Large intestine (tissue), 3 donors: ENCODE data around the gene TST. TPM values are rescaled to one million over a fixed set of nuclear protein-coding genes. Genes with fewer than 3 reads are reported as not detected.

ENCODE experiments used
- DNase-seq, 2 donors: peaks; one replicate each; pipeline versions ENCODE4 v3.0.0 to v3.0.0-alpha.2; 2013
- H3K27ac ChIP-seq: one replicate; pipeline ENCODE4 v1.5.1; 2013; ENCODE audit warnings: low read length
- H3K27me3 ChIP-seq: 2 replicates; pipeline ENCODE4 v1.6.1; 2013; ENCODE audit warnings: low read length; ENCODE audit not compliant: control insufficient read depth, insufficient read depth
- H3K36me3 ChIP-seq: 2 replicates; pipeline ENCODE4 v1.6.1; 2013; ENCODE audit warnings: low read length; ENCODE audit not compliant: control insufficient read depth, insufficient read depth
- H3K4me1 ChIP-seq: one replicate; pipeline ENCODE4 v1.6.1; 2013; ENCODE audit warnings: low read length; ENCODE audit not compliant: control insufficient read depth, insufficient read depth
- H3K4me3 ChIP-seq: one replicate; pipeline ENCODE4 v1.5.1; 2013; ENCODE audit warnings: low read length
- H3K9me3 ChIP-seq: one replicate; pipeline ENCODE4 v1.6.1; 2013; ENCODE audit warnings: mild to moderate bottlenecking, low read depth, low read length, moderate library complexity; ENCODE audit not compliant: control insufficient read depth
- WGBS: methylation state at CpG from one replicate; pipeline ENCODE4 v1.1.5; 2013; ENCODE audit warnings: low lambda C conversion rate; ENCODE audit not compliant: insufficient coverage; 5-methylcytosine and 5-hydroxymethylcytosine counted together
- polyA plus RNA-seq: library from polyadenylated mRNA; unstranded; fragments of 120-200 nt; gene quantifications from one replicate; pipeline ENCODE4 v1.2.1, GENCODE V29; 2013

Gene TST
- polyA plus RNA-seq, 1 donor: 87.6 TPM

DNA sequence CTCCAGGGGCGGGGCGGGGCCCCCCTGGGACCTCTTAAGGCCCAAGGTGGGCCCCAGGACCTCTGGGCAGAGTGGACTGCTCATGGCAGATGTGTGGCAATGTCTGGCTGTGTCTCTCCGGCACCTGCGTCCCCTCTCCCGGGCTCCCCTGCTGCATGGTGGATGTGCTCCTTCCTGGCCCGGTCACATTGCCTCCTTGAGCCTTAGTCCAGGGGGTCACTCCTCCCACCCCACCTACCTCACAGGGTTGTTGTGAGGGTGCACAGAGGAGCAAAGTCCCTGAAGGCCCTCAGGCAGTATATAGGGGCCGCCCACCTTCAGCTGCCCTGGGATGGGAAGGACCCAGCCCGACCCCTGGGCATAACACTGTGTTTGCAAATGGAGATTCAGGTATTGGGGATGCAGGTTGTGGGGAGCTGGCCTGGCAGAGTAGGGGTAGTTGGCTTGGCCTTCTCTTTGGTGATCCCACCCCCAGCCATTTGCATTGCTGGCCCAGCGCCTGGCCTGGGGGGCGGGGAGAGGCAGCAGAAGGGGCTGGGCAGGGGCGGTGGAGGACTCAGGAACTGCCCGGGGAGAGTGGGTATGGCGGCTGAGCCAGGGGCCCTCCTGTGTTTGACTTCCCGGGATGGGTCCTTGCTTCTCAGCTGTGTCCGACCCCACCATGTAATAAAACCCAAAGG, 43.6 kb upstream of the TST start:
- Histone ChIP-seq H3K27ac (peak overlapping the region; percentile 44), H3K9me3 (no peaks in the 10 kb centered on the region), H3K27me3 (no peaks in the 10 kb centered on the region), H3K4me1 (peaks cover 49% of the 10 kb centered on the region), H3K4me3 (no peak overlapping the region), H3K36me3 (peaks cover 8% of the 10 kb centered on the region)
- WGBS: no CpG with 5 or more reads among the region's 15 CpGs
- DNase-seq: peak in 1 of 2 donors; percentile 73

DNA sequence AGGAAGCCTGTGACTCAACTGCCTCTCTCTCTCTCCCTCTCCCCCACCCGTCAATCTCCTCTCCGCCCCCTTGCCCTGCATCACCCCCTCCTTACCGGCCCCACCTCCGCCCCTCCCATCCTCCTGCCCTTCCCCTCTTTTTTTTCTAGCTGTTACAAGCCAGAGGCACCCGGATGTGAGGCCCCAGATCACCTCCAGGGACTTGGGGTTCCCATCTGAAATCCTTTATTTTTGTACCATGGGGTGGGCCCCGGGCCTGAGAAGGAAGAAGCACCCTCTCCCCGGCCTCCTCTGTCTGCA, 43.1 kb upstream of the TST start:
- Histone ChIP-seq H3K27me3 (no peaks in the 10 kb centered on the region), H3K4me3 (no peak overlapping the region), H3K4me1 (peaks cover 49% of the 10 kb centered on the region), H3K27ac (peak overlapping the region; percentile 44), H3K36me3 (peaks cover 13% of the 10 kb centered on the region), H3K9me3 (no peaks in the 10 kb centered on the region)
- peak in 1 of 2 donors; percentile 57 for DNase-seq
- no CpG with 5 or more reads among the region's 7 CpGs for WGBS

DNA sequence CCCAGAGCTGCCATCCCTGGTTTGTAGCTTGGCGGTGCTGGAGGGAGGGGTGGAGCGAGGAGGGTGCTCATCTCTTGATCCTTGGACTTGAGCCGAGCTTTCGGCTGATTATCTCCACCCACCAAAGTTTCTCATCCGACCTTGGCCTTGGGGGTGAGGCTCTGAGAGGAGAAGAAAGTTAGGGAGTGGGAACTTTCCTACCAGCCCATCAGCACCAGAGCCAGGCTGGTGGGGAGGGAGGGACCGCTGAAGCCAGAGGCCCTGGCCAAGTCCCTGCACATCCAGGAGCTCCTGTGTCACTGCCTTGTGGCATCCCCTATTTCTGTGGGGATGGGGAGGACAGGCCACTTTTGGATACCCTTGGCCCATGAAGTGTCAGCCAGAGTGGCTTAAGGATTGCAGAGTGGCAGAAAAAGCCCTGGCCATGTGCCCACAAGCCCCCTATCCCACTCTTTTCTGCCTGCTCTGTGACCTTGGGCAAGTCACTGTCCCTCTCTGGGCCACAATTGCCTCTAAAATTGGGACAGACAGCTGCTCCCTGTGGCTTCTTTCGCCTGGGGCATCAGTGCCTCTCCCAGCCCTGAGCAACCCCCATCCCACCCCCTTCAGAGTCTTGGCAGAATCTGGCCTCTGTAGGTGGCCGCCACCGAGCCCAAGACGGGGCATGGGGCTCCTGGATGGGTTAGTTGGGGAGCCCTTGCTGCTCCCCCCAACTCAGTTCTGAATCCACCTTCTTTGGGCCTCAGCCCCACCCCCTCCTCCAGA, 42.5 kb upstream of the TST start:
- Histone ChIP-seq H3K9me3 (no peaks in the 10 kb centered on the region), H3K27ac (peak overlapping the region; percentile 29), H3K4me1 (peaks cover 49% of the 10 kb centered on the region), H3K4me3 (no peak overlapping the region), H3K27me3 (no peaks in the 10 kb centered on the region), H3K36me3 (peaks cover 18% of the 10 kb centered on the region)
- DNase-seq: peak in 1 of 2 donors; percentile 43
- no CpG with 5 or more reads among the region's 10 CpGs for WGBS

DNA sequence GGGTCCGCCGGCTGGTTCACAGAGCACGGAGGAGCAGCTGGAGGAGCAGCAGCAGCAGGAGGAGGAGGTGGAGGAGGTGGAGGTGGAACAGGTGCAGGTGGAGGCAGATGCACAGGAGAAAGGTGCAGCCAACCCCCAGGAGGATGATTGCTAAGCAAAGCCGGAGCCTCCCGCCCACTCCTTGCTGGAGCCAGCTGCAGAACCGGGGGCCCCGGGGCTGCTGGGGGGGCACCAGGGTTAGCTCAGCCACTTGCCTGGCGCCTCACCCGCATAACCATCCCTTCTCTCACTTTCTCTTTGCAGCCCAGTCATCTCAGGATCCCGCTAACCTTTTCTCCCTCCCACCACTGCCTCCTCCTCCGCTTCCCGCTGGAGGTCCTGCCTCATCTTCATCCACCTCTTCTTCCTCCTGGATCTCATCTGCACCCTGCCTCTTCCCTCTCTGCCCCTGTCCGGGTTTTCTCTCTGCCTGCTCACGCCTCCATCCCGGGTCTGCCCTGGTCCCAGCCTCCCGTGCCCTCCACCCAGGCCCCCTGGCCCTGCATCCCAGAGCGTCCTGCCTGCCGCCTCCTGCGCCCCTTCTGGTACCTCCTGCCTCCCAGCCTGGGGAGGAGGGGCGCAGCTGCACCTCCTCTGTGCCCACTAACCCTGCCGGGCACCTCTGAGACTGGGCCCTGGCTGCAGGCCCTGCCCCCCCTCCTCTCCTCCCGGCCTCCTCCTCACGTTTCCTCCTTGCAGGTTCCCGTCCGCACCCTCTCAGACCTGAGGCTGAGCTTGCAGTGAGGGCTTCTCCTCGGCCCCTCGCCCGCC, 41.8 kb upstream of the TST start:
- H3K36me3 ChIP-seq: peaks cover 24% of the 10 kb centered on the region
- WGBS: 87% methylated on average over 3 of the region's 28 CpGs

DNA sequence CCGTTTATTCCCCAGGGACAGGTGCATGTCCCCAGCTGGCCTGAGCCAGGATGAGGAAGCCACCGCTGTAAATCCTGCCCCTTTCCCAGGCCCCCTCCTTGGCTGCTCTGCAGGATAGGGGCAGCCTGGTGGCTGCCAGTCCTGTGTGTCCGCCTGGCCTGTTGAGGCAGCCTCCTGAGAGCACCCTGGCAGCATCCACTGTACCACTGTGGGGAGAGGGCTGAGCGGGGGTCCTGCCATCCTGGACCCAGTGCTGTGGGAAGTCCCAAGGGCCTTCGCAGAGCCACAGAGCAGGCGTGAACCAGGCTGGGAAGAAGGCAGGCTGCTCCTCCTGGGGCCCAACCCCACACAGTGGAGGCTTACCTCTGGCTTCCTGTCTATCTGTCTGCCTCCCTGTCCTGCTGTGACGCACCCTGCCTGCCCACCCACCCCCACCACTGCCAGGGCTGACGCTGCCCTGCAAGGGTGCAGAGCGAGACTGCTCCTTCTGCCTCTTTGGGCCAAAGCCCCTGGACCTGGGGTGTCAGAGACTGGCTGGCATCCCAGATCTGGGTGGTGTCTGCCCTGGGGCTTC, 40.7 kb upstream of the TST start:
- Histone ChIP-seq H3K27ac (no peak overlapping the region), H3K27me3 (no peaks in the 10 kb centered on the region), H3K9me3 (no peaks in the 10 kb centered on the region), H3K4me3 (no peak overlapping the region), H3K4me1 (peaks cover 42% of the 10 kb centered on the region), H3K36me3 (peaks cover 30% of the 10 kb centered on the region)
- no CpG with 5 or more reads among the region's 9 CpGs for whole genome bisulfite sequencing
- DNase-seq: no peak

More for the DNA sequence above, 41.8 kb upstream of the TST start:
- Histone ChIP-seq H3K27ac (no peak overlapping the region), H3K4me3 (no peak overlapping the region), H3K27me3 (no peaks in the 10 kb centered on the region), H3K4me1 (peaks cover 49% of the 10 kb centered on the region), H3K9me3 (no peaks in the 10 kb centered on the region)
- peak in 1 of 2 donors; percentile 56 for DNase-seq

DNA sequence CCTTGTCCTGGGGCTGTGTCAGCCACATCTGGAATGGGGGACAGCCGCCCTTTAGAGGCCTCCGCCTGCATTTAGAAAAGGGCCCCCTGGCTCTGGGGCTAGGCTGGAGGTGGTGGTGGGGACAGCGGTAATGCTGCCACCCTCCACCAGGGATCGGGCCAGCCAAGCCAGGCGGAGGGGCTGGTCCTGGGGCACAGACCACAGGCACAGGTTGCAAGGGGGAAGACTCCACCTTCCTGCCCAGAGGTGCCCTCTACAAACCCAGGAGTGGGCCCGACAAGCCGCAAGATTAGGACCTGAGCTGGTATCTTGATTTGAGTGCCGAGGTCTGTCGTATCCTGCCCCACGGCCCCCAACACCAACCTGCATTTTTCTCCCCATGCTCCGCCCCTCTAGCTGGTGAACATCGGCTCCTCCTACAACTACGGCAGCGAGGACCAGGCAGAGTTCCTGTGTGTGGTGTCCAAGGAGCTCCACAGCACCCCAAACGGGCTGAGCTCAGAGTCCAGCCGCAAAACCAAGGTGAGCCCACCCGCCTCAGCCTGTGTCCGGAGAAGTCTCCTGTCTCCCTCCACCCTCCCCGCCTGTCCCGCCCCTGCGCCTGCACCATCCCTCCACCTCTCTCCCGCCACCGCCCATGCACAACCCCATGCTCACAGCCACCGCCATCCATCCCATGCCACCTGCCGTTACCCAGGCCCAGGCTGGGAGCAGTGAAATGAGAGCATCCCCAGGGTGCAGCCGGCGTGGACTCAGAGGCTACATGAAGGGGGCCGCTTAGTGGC, 39.9 kb upstream of the TST start:
- peaks cover 30% of the 10 kb centered on the region for H3K36me3 ChIP-seq

DNA sequence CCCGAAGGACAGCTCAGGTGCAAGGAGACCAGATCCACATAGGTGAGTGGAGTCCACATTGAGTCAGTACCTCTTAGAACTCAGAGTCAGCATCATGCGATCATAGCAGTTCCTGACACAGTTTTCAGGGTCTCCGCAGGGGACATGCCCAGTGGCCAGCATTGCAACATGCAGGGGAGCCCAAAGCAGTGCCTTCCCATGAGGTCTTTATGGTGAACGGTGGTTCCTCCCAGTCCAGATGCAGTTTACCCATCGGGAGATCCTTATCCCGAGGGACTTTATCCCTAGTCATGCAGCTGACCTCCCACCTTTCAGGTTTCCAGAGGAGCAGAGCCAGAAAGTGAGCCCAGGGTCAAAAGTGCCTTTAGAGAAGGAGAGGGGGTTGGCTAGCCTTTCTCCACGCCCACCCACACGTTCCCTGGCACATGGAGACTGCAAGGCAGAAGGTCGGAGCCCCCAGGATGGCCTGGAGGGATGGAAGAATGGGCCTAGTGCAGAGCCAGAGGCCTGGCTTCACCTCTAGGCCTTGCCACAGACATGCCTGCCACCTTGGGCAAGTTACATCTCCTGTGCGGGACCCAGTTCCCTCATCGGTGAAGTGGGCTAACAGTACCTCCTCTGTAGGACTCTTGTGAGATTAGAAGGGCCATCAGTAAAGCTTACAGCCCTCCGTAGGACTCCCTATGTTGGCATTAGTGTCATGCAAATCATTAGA, 38.7 kb upstream of the TST start:
- Histone ChIP-seq H3K27me3 (no peaks in the 10 kb centered on the region), H3K27ac (no peak overlapping the region), H3K4me1 (peaks cover 41% of the 10 kb centered on the region), H3K36me3 (peaks cover 30% of the 10 kb centered on the region), H3K4me3 (no peak overlapping the region), H3K9me3 (no peaks in the 10 kb centered on the region)
- WGBS: no CpG with 5 or more reads among the region's 12 CpGs
- DNase-seq: no peak

More for the DNA sequence above, 39.9 kb upstream of the TST start:
- Histone ChIP-seq H3K4me1 (peaks cover 41% of the 10 kb centered on the region), H3K9me3 (no peaks in the 10 kb centered on the region), H3K27me3 (no peaks in the 10 kb centered on the region), H3K4me3 (no peak overlapping the region), H3K27ac (no peak overlapping the region)
- no CpG with 5 or more reads among the region's 28 CpGs for WGBS
- DNase-seq: no peak

DNA sequence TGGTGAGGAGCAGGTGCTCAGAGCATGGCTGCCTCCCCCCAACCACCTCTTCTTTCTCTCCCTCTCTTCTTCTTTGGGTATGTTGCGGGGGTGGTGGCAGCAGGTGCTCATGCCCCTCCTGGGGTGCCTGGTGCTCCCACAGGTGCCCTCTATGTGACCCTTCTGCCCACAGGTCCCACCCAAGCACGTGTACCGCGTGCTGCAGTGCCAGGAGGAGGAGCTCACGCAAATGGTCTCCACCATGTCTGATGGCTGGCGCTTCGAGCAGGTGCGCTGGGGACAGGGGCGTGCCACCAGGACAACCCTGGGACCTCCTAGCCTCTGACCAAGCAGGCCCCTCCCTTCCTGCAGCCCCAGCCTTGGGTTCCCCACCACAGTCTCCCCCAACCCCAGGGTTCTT, 38.0 kb upstream of the TST start:
- no peak overlapping the region for H3K4me3 ChIP-seq
- H3K36me3 ChIP-seq: peaks cover 30% of the 10 kb centered on the region
- peaks cover 38% of the 10 kb centered on the region for H3K4me1 ChIP-seq
- H3K27me3 ChIP-seq: no peaks in the 10 kb centered on the region
- no peaks in the 10 kb centered on the region for H3K9me3 ChIP-seq
- no peak for DNase-seq
- H3K27ac ChIP-seq: no peak overlapping the region
- WGBS: no CpG with 5 or more reads among the region's 9 CpGs

DNA sequence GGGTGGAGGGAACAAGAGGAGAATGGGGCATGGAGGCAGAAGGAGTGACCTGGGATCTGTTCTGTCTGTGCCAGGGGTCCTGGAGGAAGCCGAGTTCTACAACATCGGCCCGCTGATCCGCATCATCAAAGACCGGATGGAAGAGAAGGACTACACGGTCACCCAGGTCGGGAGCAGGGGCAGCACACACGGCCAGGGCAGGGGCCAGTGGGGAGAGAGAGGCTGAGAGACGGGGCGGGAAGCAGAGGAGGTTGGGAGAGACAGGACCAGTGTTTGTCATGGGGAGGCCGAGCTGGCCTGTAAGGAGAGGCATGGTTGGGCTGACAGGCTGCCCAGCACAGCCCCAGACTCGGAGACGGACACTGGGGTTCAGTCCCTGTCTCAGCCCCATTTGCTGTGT, 37.0 kb upstream of the TST start:
- Histone ChIP-seq H3K9me3 (no peaks in the 10 kb centered on the region), H3K27ac (no peak overlapping the region), H3K4me1 (peaks cover 32% of the 10 kb centered on the region), H3K4me3 (no peak overlapping the region), H3K27me3 (no peaks in the 10 kb centered on the region), H3K36me3 (peaks cover 30% of the 10 kb centered on the region)
- no peak for DNase-seq
- WGBS: no CpG with 5 or more reads among the region's 13 CpGs
